ENCODE results near the gene GMCL1. TPM values are rescaled to one million over a fixed set of nuclear protein-coding genes. Genes with fewer than 3 reads are reported as not detected.

Gene GMCL1
- total and polyA plus RNA-seq, 9 of the 15 experiments (the other 6 are each of a cell fraction or from before 2014, with no cell fraction given): 7.0 to 27.3 (median 15.4) TPM

DNA sequence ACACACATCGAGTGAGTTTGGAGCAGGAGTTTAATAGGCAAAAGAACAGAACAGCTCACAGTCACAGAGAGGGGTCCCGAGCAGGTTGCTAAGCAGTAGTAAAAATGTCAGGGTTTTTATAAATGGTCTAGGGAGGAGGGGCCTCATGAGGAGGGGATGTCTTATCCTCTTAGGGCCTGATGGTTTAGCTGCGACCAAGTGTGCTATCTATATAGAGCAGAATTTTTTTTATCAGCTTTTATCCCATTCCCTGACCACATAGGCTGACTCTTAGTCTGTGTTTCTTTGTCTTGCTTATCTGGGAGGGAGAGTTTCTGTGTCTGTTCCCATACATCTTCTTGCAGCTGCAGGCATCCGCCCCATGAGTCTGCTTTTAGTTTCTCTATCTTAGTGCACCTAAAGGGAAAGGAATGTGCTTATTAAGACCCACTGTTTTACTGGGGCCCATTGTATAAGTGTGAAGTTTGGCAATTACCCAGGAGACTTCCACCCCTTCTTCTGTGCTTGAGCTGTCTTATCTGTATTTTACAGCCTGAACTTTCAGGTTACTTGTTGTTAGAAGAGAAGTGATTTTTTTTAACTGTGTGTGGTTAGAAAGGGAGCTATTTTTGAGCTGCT is 30.4 kb upstream of the GMCL1 start (continued):
- TF ChIP-seq ZFP36 (IDR thresholded peaks at IDR 0.05; ENCODE audit: low read depth, low read length, partially characterized antibody): no peak
- peak; percentile 31 for TF ChIP-seq NR2C1 (IDR thresholded peaks at IDR 0.05)
- peak; percentile 77 for TF ChIP-seq NR2C1 (tag; IDR thresholded peaks at IDR 0.05)
- no peak for TF ChIP-seq ZNF124 (CRISPR knock-in tag; IDR thresholded peaks at IDR 0.05)
- no peak for TF ChIP-seq ZBTB5 (IDR thresholded peaks at IDR 0.05)
- peak; percentile 83 for TF ChIP-seq CREB1 (IDR thresholded peaks at IDR 0.05)
- no peak for TF ChIP-seq CREB1 (CRISPR knock-in tag; IDR thresholded peaks at IDR 0.05)
- no peak for TF ChIP-seq ZNF217 (CRISPR knock-in tag; IDR thresholded peaks at IDR 0.05)
- TF ChIP-seq, protein P1, sequence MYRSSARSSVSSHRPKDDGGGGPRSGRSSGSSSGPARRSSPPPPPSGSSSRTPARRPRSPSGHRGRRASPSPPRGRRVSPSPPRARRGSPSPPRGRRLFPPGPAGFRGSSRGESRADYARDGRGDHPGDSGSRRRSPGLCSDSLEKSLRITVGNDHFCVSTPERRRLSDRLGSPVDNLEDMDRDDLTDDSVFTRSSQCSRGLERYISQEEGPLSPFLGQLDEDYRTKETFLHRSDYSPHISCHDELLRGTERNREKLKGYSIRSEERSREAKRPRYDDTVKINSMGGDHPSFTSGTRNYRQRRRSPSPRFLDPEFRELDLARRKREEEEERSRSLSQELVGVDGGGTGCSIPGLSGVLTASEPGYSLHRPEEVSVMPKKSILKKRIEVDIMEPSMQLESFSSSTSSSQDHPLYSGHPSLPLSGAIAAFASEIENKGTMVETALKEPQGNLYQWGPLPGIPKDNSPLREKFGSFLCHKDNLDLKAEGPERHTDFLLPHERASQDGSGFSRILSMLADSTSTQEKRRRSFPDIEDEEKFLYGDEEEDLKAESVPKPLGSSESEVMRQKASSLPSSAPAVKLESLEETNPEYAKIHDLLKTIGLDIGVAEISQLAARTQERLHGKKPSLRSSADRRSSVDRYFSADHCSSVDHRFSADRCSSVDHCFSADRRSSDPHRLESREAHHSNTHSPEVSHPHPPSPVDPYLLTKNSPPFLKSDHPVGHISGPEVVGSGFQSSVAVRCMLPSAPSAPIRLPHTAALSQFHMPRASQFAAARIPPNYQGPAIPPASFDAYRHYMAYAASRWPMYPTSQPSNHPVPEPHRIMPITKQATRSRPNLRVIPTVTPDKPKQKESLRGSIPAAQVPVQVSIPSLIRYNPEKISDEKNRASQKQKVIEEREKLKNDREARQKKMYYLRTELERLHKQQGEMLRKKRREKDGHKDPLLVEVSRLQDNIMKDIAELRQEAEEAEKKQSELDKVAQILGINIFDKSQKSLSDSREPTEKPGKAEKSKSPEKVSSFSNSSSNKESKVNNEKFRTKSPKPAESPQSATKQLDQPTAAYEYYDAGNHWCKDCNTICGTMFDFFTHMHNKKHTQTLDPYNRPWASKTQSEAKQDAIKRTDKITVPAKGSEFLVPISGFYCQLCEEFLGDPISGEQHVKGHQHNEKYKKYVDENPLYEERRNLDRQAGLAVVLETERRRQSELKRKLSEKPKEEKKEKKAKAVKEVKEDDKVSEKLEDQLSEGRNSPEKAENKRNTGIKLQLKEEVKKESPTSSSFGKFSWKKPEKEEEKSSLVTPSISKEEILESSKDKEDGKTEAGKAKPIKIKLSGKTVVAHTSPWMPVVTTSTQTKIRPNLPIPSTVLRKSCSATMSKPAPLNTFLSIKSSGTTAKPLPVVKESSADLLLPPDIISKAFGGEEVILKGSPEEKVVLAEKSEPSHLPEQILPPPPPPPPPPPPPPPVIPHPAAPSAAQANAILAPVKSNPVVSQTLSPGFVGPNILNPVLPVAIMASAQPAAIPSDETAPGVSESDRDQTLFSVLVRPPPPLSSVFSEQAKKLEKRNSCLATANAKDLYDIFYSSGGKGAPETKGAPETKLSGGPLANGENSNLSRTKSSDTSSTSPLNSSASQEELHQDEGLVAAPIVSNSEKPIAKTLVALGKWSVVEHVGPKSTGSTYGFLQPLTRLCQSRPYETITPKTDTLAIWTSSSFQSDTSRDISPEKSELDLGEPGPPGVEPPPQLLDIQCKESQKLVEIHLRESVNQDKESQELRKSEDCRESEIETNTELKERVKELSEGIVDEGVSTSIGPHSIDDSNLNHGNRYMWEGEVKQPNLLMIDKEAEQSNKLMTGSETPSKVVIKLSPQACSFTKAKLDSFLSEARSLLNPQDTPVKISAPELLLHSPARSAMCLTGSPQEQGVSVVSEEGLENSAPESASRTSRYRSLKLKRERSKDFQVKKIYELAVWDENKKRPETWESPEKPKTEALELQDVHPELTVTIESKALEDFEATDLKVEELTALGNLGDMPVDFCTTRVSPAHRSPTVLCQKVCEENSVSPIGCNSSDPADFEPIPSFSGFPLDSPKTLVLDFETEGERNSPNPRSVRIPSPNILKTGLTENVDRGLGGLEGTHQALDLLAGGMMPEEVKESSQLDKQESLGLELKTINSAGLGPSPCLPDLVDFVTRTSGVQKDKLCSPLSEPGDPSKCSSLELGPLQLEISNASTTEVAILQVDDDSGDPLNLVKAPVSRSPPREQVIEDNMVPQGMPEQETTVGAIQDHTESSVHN (IDR thresholded peaks at IDR 0.05; ENCODE audit: borderline replicate concordance in 1 of 2, low read depth in 1 of 2): peak in 1 of 2 experiments; percentile 92; a peak in 2 of 4 replicates
- TF ChIP-seq, protein P2, sequence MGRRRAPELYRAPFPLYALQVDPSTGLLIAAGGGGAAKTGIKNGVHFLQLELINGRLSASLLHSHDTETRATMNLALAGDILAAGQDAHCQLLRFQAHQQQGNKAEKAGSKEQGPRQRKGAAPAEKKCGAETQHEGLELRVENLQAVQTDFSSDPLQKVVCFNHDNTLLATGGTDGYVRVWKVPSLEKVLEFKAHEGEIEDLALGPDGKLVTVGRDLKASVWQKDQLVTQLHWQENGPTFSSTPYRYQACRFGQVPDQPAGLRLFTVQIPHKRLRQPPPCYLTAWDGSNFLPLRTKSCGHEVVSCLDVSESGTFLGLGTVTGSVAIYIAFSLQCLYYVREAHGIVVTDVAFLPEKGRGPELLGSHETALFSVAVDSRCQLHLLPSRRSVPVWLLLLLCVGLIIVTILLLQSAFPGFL (CRISPR knock-in tag; IDR thresholded peaks at IDR 0.05): no peak
- peak; percentile 77 for TF ChIP-seq CREM (IDR thresholded peaks at IDR 0.05; ENCODE audit: low read depth)
- peak; percentile 98 for TF ChIP-seq ZNF644 (tag; IDR thresholded peaks at IDR 0.05; ENCODE audit: low read depth)
- no peak for TF ChIP-seq ZNF551 (CRISPR knock-in tag; IDR thresholded peaks at IDR 0.05)
- TF ChIP-seq SOX6 (IDR thresholded peaks at IDR 0.05): peak; percentile 100
- TF ChIP-seq ZNF764 (CRISPR knock-in tag; IDR thresholded peaks at IDR 0.05; ENCODE audit: low read depth): no peak
- TF ChIP-seq ZNF696 (CRISPR knock-in tag; conservative IDR thresholded peaks at IDR 0.05): no peak; the same call in 1 of the 2 replicates
- peak; percentile 100 for TF ChIP-seq TAL1 (IDR thresholded peaks at IDR 0.05)
- TF ChIP-seq SMARCA4 (IDR thresholded peaks at IDR 0.05): peak; percentile 99
